Left cardiac atrium (tissue), 4 donors: ENCODE results near the gene FSIP1. TPM values are rescaled to one million over a fixed set of nuclear protein-coding genes. Genes with fewer than 3 reads are reported as not detected.
A peak's percentile ranks its signal among the peaks of the same experiment; 100 is the strongest.

Source experiments
- ATAC-seq, 2 donors: fragments of 200-7000 bp; cut with Tn5 transposase; one replicate each; pipeline ENCODE4 v1.9.1; 2020; ENCODE audit warnings: mild to moderate bottlenecking in 2 of 2, moderate library complexity in 2 of 2
- DNase-seq: peaks from one replicate; pipeline ENCODE4 v3.0.0-alpha.2; 2020
- intact Hi-C, 2 donors: fragments of 100-400 bp; cut with DNase I; formaldehyde crosslinking; loops; one replicate each; pipeline versions ENCODE4 v1.14.1 to v1.15.1; 2022 to 2023
- total RNA-seq, 2 donors: library from RNA; stranded (reverse); fragmentation: NEBNext Ultra II Directional; extraction: Animal tissue kit (Norgen Biotek cat#: 25700); gene quantifications; one replicate each; pipeline ENCODE4 v1.2.1, GENCODE V29; 2021
- donor health status: DM: no; HTN: yes; CAD: no.
- donor health status: DM: no; HTN: yes; CAD: no; lungs with severe emphysema.
- donor health status: DM: yes; HTN: yes; CAD: no.
- donor health status: Dilated cardiomyopathy.

The FSIP1 gene
- total RNA-seq, 2 donors from 2014 or later, result 0.50 to 0.52 TPM

GRCh38 chr15:39641191-39641889, 141.3 kb downstream of the FSIP1 start:
- intact Hi-C loops, result no loop called here
- DNase-seq, result no peak
- ATAC-seq, result no peak

- DNase-seq (no peak), ATAC-seq (no peak)
- intact Hi-C loops, result no loop called here
Measured at GRCh38 chr15:39640665-39641064, 142.0 kb downstream of the FSIP1 start.

- DNase-seq, result no peak
- no peak for ATAC-seq
- intact Hi-C loops, result no loop called here
Measured at GRCh38 chr15:39639037-39639436, 143.6 kb downstream of the FSIP1 start.

GRCh38 chr15:39638041-39638440, 144.6 kb downstream of the FSIP1 start:
- ATAC-seq (no peak), DNase-seq (no peak)
- intact Hi-C loops, result no loop called here

GRCh38 chr15:39631357-39631756, 151.3 kb downstream of the FSIP1 start:
- ATAC-seq, result no peak
- intact Hi-C loops, result no loop called here
- DNase-seq, result no peak

- ATAC-seq, result no peak
Measured at GRCh38 chr15:39629906-39630305, 152.7 kb downstream of the FSIP1 start.

GRCh38 chr15:39629371-39629770, 153.3 kb downstream of the FSIP1 start:
- DNase-seq (no peak), ATAC-seq (no peak)
- intact Hi-C loops, result loop anchor here in 1 of 2 donors (5.0 kb wide), 1 partner anchor 457 kb away; no protein-coding TSS in a partner anchor

More at GRCh38 chr15:39629906-39630305, 152.7 kb downstream of the FSIP1 start:
- no peak for DNase-seq
- intact Hi-C loops, result loop anchor here in 1 of 2 donors (5.0 kb wide), 1 partner anchor 458 kb away; no protein-coding TSS in a partner anchor

GRCh38 chr15:39628546-39629257, 153.9 kb downstream of the FSIP1 start:
- DNase-seq (no peak), ATAC-seq (no peak)
- intact Hi-C loops, result loop anchor here in 1 of 2 donors (5.0 kb wide), 1 partner anchor 456 kb away; no protein-coding TSS in a partner anchor

GRCh38 chr15:39628144-39628508, 154.5 kb downstream of the FSIP1 start:
- peak; percentile 60 to 66 for ATAC-seq
- intact Hi-C loops, result loop anchor here in 1 of 2 donors (5.0 kb wide), 1 partner anchor 456 kb away; no protein-coding TSS in a partner anchor
- no peak for DNase-seq

- DNase-seq (no peak), ATAC-seq (peak in 1 of 2 donors; percentile 5)
- intact Hi-C loops, result loop anchor here in 1 of 2 donors (5.0 kb wide), 1 partner anchor 455 kb away; no protein-coding TSS in a partner anchor
Measured at GRCh38 chr15:39627451-39628143, 155.0 kb downstream of the FSIP1 start.

GRCh38 chr15:39625856-39626255, 156.8 kb downstream of the FSIP1 start:
- peak in 1 of 2 donors; percentile 20 for ATAC-seq
- no peak for DNase-seq
- intact Hi-C loops, result loop anchor here in 1 of 2 donors (5.0 kb wide), 1 partner anchor 454 kb away; no protein-coding TSS in a partner anchor

- intact Hi-C loops, result loop anchor here in 1 of 2 donors (5.0 kb wide), 1 partner anchor 453 kb away; no protein-coding TSS in a partner anchor
- no peak for ATAC-seq
Measured at GRCh38 chr15:39625451-39625850, 157.2 kb downstream of the FSIP1 start.

GRCh38 chr15:39624806-39625205, 157.8 kb downstream of the FSIP1 start:
- DNase-seq (peak; percentile 63), ATAC-seq (peak; percentile 79 to 93)
- intact Hi-C loops, result loop anchor here in 1 of 2 donors (5.0 kb wide), 1 partner anchor 453 kb away; no protein-coding TSS in a partner anchor

More at GRCh38 chr15:39625451-39625850, 157.2 kb downstream of the FSIP1 start:
- DNase-seq, result no peak

GRCh38 chr15:39623529-39623931, 159.1 kb downstream of the FSIP1 start:
- intact Hi-C loops, result no loop called here
- DNase-seq (no peak), ATAC-seq (no peak)

- intact Hi-C loops, result no loop called here
- no peak for ATAC-seq
Measured at GRCh38 chr15:39622660-39623516, 159.8 kb downstream of the FSIP1 start.

GRCh38 chr15:39621976-39622375, 160.7 kb downstream of the FSIP1 start:
- no peak for DNase-seq
- no peak for ATAC-seq
- intact Hi-C loops, result no loop called here

More at GRCh38 chr15:39622660-39623516, 159.8 kb downstream of the FSIP1 start:
- no peak for DNase-seq

GRCh38 chr15:39621210-39621609, 161.4 kb downstream of the FSIP1 start:
- intact Hi-C loops, result no loop called here
- DNase-seq (no peak), ATAC-seq (no peak)

- intact Hi-C loops, result no loop called here
- no peak for ATAC-seq
- no peak for DNase-seq
Measured at GRCh38 chr15:39618063-39618823, 164.4 kb downstream of the FSIP1 start.
